Natural killer cell (primary cell): Measurements from ENCODE around the gene PTTG1. TPM values are rescaled to one million over a fixed set of nuclear protein-coding genes. Genes with fewer than 3 reads are reported as not detected.

Experiments used
- ATAC-seq, 3 donors: fragments of 150-1000 bp in 2 of 3; fragments of 200-7000 bp in 1 of 3; cut with Tn5 transposase; 1 replicate in 1 of 3; 2 replicates in 2 of 3; pipeline ENCODE4 v1.10.0; 2021; ENCODE audit warnings: mild to moderate bottlenecking in 2 of 3, moderate library complexity in 2 of 3
- DNase-seq, 2 donors: peaks; one replicate each; pipeline versions ENCODE4 v3.0.0 to v3.0.0-alpha.2; 2013 to 2021; ENCODE audit warnings: mixed read lengths in 1 of 2
- H3K27ac ChIP-seq: one replicate; pipeline ENCODE4 v1.5.1; 2013; ENCODE audit warnings: mild to moderate bottlenecking, low read length
- H3K27me3 ChIP-seq: one replicate; pipeline ENCODE4 v1.6.1; 2013; ENCODE audit warnings: low read length; ENCODE audit not compliant: control insufficient read depth, insufficient read depth
- H3K36me3 ChIP-seq: one replicate; pipeline ENCODE4 v1.6.1; 2013; ENCODE audit warnings: low read length; ENCODE audit not compliant: control insufficient read depth, insufficient read depth
- H3K4me1 ChIP-seq: one replicate; pipeline ENCODE4 v1.6.1; 2013; ENCODE audit warnings: low read length; ENCODE audit not compliant: control insufficient read depth, insufficient read depth
- H3K4me3 ChIP-seq: one replicate; pipeline ENCODE4 v1.5.1; 2013; ENCODE audit warnings: low read length
- H3K9me3 ChIP-seq: one replicate; pipeline ENCODE4 v1.6.1; 2013; ENCODE audit warnings: low read length; ENCODE audit not compliant: control insufficient read depth, insufficient read depth
- H3K27ac Mint-ChIP-seq, 2 donors: one replicate each; pipeline ENCODE4 v1.8.0; 2022; ENCODE audit warnings: mild to moderate bottlenecking in 2 of 2, mixed read lengths in 2 of 2, moderate library complexity in 1 of 2
- H3K27me3 Mint-ChIP-seq, 2 donors: one replicate each; pipeline ENCODE4 v1.8.0; 2022; ENCODE audit warnings: low read depth in 2 of 2, mixed read lengths in 2 of 2
- H3K36me3 Mint-ChIP-seq: one replicate; pipeline ENCODE4 v1.8.0; 2022; ENCODE audit warnings: mixed read lengths
- H3K4me1 Mint-ChIP-seq, 2 donors: one replicate each; pipeline ENCODE4 v1.8.0; 2022; ENCODE audit warnings: mixed read lengths in 2 of 2
- H3K4me3 Mint-ChIP-seq: one replicate; pipeline ENCODE4 v1.8.0; 2022; ENCODE audit warnings: mild to moderate bottlenecking, moderate library complexity, mixed read lengths
- H3K9me3 Mint-ChIP-seq, 2 donors: one replicate each; pipeline ENCODE4 v1.8.0; 2022; ENCODE audit warnings: mixed read lengths in 2 of 2
- WGBS: methylation state at CpG from one replicate; pipeline ENCODE4 v1.1.7; 2013; ENCODE audit warnings: missing lambda C conversion rate; ENCODE audit not compliant: insufficient coverage; 5-methylcytosine and 5-hydroxymethylcytosine counted together
- intact Hi-C: fragments of 100-400 bp; cut with micrococcal nuclease; formaldehyde crosslinking; loops from one replicate; pipeline ENCODE4 v1.14.2; 2022
- total RNA-seq, 4 donors: library from RNA; stranded (reverse); fragments of 120-200 nt in 1 of 4; gene quantifications; one replicate each; pipeline versions ENCODE4 v1.2.3 to v1.2.4, GENCODE V29; 2013 to 2022
- TF ChIP-seq, protein P1 (sequence below): fragments of 200-600 bp; IDR thresholded peaks from one replicate; pipeline ENCODE4 v1.8.0; 2022; ENCODE audit warnings: antibody characterized with exemption

The PTTG1 gene
- total RNA-seq, 3 donors from 2014 or later (not counting 1 experiment from before 2014, with no cell fraction given) = 11.7 to 14.8 (median 12.1) TPM

DNA sequence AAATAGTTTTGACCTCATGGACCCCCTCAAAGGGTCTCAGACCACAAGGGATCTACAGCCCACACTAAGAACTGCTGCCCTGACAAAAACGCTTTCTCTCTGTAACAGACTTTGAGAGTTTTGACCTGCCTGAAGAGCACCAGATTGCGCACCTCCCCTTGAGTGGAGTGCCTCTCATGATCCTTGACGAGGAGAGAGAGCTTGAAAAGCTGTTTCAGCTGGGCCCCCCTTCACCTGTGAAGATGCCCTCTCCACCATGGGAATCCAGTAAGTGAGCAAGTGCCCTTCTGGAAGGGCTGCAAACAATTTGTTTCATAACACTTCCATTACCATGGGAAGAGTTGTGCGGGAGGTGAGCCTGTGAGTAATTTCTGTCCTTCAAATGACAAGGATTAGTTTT is 6.0 kb downstream of the PTTG1 start:
- TF ChIP-seq, protein P1, sequence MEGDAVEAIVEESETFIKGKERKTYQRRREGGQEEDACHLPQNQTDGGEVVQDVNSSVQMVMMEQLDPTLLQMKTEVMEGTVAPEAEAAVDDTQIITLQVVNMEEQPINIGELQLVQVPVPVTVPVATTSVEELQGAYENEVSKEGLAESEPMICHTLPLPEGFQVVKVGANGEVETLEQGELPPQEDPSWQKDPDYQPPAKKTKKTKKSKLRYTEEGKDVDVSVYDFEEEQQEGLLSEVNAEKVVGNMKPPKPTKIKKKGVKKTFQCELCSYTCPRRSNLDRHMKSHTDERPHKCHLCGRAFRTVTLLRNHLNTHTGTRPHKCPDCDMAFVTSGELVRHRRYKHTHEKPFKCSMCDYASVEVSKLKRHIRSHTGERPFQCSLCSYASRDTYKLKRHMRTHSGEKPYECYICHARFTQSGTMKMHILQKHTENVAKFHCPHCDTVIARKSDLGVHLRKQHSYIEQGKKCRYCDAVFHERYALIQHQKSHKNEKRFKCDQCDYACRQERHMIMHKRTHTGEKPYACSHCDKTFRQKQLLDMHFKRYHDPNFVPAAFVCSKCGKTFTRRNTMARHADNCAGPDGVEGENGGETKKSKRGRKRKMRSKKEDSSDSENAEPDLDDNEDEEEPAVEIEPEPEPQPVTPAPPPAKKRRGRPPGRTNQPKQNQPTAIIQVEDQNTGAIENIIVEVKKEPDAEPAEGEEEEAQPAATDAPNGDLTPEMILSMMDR = no peak
- Histone ChIP-seq H3K4me1 (no peaks in the 10 kb centered on the region), H3K27me3 (no peaks in the 10 kb centered on the region), H3K4me3 (no peak overlapping the region), H3K27ac (no peak overlapping the region), H3K9me3 (no peaks in the 10 kb centered on the region), H3K36me3 (no peaks in the 10 kb centered on the region)
- Mint-ChIP-seq H3K4me1 (peaks cover 15 to 18% of the 10 kb centered on the region in 2 donors), H3K36me3 (peaks cover 5% of the 10 kb centered on the region), H3K27me3 (no peaks in the 10 kb centered on the region), H3K4me3 (no peak overlapping the region), H3K9me3 (no peaks in the 10 kb centered on the region), H3K27ac (no peak overlapping the region)
- 99% methylated on average over 4 of the region's 4 CpGs for WGBS
- ATAC-seq = no peak
- DNase-seq = no peak
- intact Hi-C loops = no loop called here

DNA sequence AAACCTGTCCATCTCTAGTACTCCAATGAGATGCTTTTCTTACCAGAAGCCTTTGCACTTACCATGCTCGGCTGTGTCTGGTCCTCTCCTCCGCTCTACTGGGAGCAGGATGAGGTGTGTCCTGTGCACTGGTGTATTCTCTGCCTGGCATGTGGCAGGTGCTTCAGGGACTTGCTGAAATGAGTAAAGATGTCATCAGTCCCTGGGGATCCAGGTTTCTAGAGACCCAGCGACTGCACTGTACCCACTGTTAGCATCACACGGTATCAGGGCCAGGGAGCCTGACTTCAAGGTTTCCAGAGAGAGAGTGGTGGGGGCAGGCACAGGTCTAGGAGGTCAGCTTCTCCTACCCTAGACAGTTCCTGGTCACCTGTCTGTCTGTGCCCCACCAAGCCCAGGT is 10.5 kb downstream of the PTTG1 start:
- Mint-ChIP-seq H3K36me3 (peaks cover 5% of the 10 kb centered on the region), H3K9me3 (no peaks in the 10 kb centered on the region), H3K4me1 (no peaks in the 10 kb centered on the region), H3K4me3 (no peak overlapping the region), H3K27ac (no peak overlapping the region), H3K27me3 (peaks cover 10 to 19% of the 10 kb centered on the region in 2 donors)
- no peaks in the 10 kb centered on the region for H3K4me1 ChIP-seq
- intact Hi-C loops = no loop called here
- H3K27ac ChIP-seq = no peak overlapping the region
- H3K9me3 ChIP-seq = no peaks in the 10 kb centered on the region
- TF ChIP-seq, protein P1 = no peak
- ATAC-seq (no peak), DNase-seq (no peak)
- no peak overlapping the region for H3K4me3 ChIP-seq
- H3K27me3 ChIP-seq = no peaks in the 10 kb centered on the region
- H3K36me3 ChIP-seq = no peaks in the 10 kb centered on the region
- WGBS = 89% methylated on average over 4 of the region's 4 CpGs

DNA sequence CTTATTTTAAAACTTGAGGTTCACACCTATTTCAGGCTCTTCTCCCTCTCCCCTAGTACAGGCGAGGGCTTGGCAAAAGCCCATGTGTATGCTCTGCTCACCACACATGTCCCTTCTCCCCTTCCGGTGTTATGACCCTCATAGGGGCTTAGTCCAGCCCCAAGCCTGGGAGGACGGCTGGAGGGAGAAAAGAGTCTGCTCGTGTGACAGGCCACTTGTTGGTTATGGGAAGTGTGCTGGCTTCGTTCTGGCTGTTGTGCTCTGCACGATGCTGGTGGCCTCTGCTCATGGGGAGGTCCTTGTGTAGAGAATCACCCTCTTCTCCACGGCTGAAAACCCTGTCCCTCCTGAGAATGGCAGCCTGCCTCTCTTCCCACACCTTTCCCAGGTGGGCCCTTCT is 11.1 kb downstream of the PTTG1 start:
- intact Hi-C loops = no loop called here
- no peak overlapping the region for H3K4me3 ChIP-seq
- no peaks in the 10 kb centered on the region for H3K36me3 ChIP-seq
- H3K4me1 Mint-ChIP-seq = no peaks in the 10 kb centered on the region
- H3K27me3 Mint-ChIP-seq = peaks cover 10 to 19% of the 10 kb centered on the region in 2 donors
- 92% methylated on average over 7 of the region's 7 CpGs for WGBS
- ATAC-seq = no peak
- TF ChIP-seq, protein P1 = no peak
- no peaks in the 10 kb centered on the region for H3K4me1 ChIP-seq
- no peak overlapping the region for H3K4me3 Mint-ChIP-seq
- H3K27ac ChIP-seq = no peak overlapping the region
- DNase-seq = no peak
- H3K27ac Mint-ChIP-seq = no peak overlapping the region
- H3K27me3 ChIP-seq = no peaks in the 10 kb centered on the region
- peaks cover 5% of the 10 kb centered on the region for H3K36me3 Mint-ChIP-seq
- no peaks in the 10 kb centered on the region for H3K9me3 ChIP-seq
- no peaks in the 10 kb centered on the region for H3K9me3 Mint-ChIP-seq

DNA sequence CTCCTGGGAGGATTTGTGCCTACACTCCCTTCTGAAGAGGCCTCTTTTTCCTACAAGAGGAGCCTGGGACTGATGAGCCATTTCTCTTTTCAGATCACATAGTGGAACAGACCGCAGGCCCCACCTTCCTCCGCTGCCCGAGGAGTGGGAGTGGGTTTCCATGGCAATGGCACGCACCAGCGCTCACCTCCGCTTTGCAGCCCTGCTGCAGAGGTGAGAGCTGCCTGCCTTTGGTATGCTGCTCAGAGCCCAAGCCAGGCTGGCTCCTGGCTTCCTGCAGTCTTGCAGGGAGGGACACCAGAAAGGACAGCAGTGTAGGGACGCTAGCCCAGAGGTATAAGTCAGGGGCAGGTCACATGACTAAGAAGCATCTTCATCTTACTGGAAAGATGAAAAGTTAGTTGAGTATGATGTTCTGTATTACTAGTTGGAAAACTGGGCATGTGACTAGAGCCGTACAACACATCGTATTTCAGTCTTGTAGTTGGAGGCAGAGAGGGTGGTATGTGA is 12.4 kb downstream of the PTTG1 start:
- Mint-ChIP-seq H3K4me3 (no peak overlapping the region), H3K27me3 (peaks cover 10 to 19% of the 10 kb centered on the region in 2 donors), H3K9me3 (no peaks in the 10 kb centered on the region), H3K36me3 (peaks cover 1% of the 10 kb centered on the region), H3K4me1 (peaks cover 10% of the 10 kb centered on the region in 2 donors), H3K27ac (no peak overlapping the region)
- TF ChIP-seq, protein P1 = no peak
- Histone ChIP-seq H3K36me3 (no peaks in the 10 kb centered on the region), H3K27ac (no peak overlapping the region), H3K27me3 (no peaks in the 10 kb centered on the region), H3K4me3 (no peak overlapping the region), H3K4me1 (peaks cover 10% of the 10 kb centered on the region), H3K9me3 (no peaks in the 10 kb centered on the region)
- WGBS = 78% methylated on average over 9 of the region's 9 CpGs
- ATAC-seq (no peak), DNase-seq (no peak)
- intact Hi-C loops = no loop called here
